ENCODE measurements around the gene ETF1. TPM values are rescaled to one million over a fixed set of nuclear protein-coding genes. Genes with fewer than 3 reads are reported as not detected.
"Not testable (repeated sequence)": the region's sequence is repeated elsewhere in the genome, so short reads cannot be mapped to it uniquely, and the experiment has no call there.

Gene ETF1
- total RNA-seq, 5 donors from 2014 or later (not counting 1 experiment from before 2014, with no cell fraction given) = 40.1 to 115 (median 43.2) TPM

DNA sequence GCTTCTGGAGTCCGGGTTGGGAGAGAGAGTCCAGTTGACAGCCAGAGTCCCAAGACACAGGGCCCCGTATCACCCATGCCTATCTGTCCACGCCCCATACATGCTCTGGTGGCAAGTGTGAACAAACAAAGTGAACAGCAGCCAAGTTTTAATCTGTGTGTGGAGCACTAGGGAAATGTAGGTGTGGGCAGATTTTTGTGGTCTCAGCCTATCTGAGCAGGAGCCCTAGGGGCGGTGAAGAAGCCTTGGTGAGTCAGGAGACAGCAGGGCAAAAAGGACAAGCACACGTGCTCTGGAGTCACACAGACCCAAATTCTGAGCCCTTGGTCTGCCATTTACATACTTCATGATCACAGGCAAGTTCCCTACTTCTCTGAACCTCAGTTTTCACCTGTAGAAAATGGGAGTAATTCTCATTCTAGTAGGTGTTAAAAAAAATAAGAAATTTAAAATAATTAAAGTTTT is 54.5 kb downstream of the ETF1 start:
- Mint-ChIP-seq H3K4me1 (peaks cover 9 to 19% (median 16%) of the 10 kb centered on the region in 3 donors), H3K9me3 (no peaks in the 10 kb centered on the region), H3K27me3 (peaks cover 5 to 19% of the 10 kb centered on the region in 2 donors), H3K4me3 (no peak overlapping the region), H3K36me3 (no peaks in the 10 kb centered on the region), H3K27ac (no peak overlapping the region)
- ChIA-PET POLR2A (no interaction called here), CTCF (no interaction called here)
- peaks cover 0 to 39% of the 10 kb centered on the region in 2 experiments for H3K27me3 ChIP-seq (replicated peaks in 1 of 2; ENCODE audit: control insufficient read depth in 2 of 2, extremely low read depth in 1 of 2, insufficient read depth in 2 of 2, low read length in 1 of 2)
- ATAC-seq (replicated peaks in 1 of 4) (no peak), DNase-seq (no peak)
- no peaks in the 10 kb centered on the region for H3K36me3 ChIP-seq (ENCODE audit: control insufficient read depth in 2 of 2, extremely low read depth in 1 of 2, insufficient read depth in 1 of 2, low read length in 1 of 2)
- H3K4me3 ChIP-seq (ENCODE audit: control insufficient read depth in 1 of 2, extremely low read depth in 1 of 2, low read length in 1 of 2) = no peak overlapping the region
- peaks cover 6 to 22% of the 10 kb centered on the region in 2 experiments for H3K4me1 ChIP-seq (ENCODE audit: control insufficient read depth in 1 of 2, extremely low read depth in 1 of 2, insufficient read depth in 2 of 2, low read length in 2 of 2)
- WGBS (ENCODE audit: insufficient coverage) = 70% methylated on average over 2 of the region's 5 CpGs
- no peak overlapping the region for H3K27ac ChIP-seq (ENCODE audit: low read length)
- no peaks in the 10 kb centered on the region for H3K9me3 ChIP-seq

DNA sequence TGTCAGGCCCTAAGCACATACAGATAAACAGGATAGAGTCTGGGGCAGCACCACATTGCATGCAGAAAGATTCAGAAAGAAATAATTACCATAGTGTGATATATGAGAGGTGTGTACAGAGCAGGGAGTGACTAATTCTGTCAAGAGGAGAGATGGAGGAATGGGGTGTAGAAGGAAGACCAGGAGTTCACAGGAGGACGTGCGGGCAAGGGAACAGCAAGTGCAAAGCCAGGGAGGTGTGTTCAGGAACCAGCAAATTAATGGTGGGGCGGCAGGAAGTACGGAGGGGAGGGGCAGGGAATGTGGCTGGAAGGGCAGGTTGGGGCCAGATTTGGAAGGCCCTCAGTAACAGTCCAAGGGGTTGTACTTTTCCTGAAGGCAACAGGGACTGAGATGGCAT is 60.4 kb downstream of the ETF1 start:
- peaks cover 0 to 5% of the 10 kb centered on the region in 2 donors for H3K27me3 Mint-ChIP-seq
- ATAC-seq (replicated peaks in 1 of 4) (no peak), DNase-seq (no peak)
- ChIA-PET POLR2A (no interaction called here), CTCF (no interaction called here)
- no peaks in the 10 kb centered on the region for H3K9me3 ChIP-seq
- H3K27ac Mint-ChIP-seq = no peak overlapping the region
- no peaks in the 10 kb centered on the region for H3K36me3 Mint-ChIP-seq
- no peak overlapping the region for H3K4me3 ChIP-seq (ENCODE audit: control insufficient read depth in 1 of 2, extremely low read depth in 1 of 2, low read length in 1 of 2)
- H3K27me3 ChIP-seq (replicated peaks in 1 of 2; ENCODE audit: control insufficient read depth in 2 of 2, extremely low read depth in 1 of 2, insufficient read depth in 2 of 2, low read length in 1 of 2) = peaks cover 0 to 17% of the 10 kb centered on the region in 2 experiments
- H3K36me3 ChIP-seq (ENCODE audit: control insufficient read depth in 2 of 2, extremely low read depth in 1 of 2, insufficient read depth in 1 of 2, low read length in 1 of 2) = no peaks in the 10 kb centered on the region
- no peaks in the 10 kb centered on the region for H3K9me3 Mint-ChIP-seq
- no peaks in the 10 kb centered on the region for H3K4me1 ChIP-seq (ENCODE audit: control insufficient read depth in 1 of 2, extremely low read depth in 1 of 2, insufficient read depth in 2 of 2, low read length in 2 of 2)
- no peak overlapping the region for H3K4me3 Mint-ChIP-seq
- H3K4me1 Mint-ChIP-seq = no peaks in the 10 kb centered on the region
- H3K27ac ChIP-seq (ENCODE audit: low read length) = no peak overlapping the region
- WGBS (ENCODE audit: insufficient coverage) = 70% methylated on average over 4 of the region's 4 CpGs

DNA sequence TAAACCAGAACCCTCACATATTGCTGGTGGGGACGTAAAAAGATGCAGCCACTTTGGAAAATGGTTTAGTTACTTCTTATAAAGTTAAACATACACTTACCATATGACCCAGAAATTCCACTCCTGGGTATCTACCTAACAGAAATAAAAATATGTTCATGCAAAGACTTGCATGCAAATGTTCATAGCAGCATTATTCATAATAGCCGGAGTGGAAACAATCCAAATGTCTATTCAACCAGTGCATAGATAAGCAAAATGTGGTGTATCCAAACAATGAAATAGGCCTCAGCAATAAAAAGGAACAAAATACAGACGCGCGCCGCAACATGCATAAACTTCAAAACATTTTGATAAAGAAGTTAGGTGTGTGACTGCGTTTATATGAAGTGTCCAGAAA is 66.1 kb downstream of the ETF1 start:
- H3K36me3 ChIP-seq (ENCODE audit: control insufficient read depth in 2 of 2, extremely low read depth in 1 of 2, insufficient read depth in 1 of 2, low read length in 1 of 2) = no peaks in the 10 kb centered on the region
- WGBS (ENCODE audit: insufficient coverage) = 82% methylated on average over 1 of the region's 7 CpGs
- ChIA-PET CTCF (interaction anchor here in 1 of 2 donors (0.6 kb wide), 1 partner anchor 27 kb away, joined by 4 read pairs; no protein-coding TSS in a partner anchor), POLR2A (no interaction called here)
- ATAC-seq (replicated peaks in 1 of 4) (no peak), DNase-seq (no peak)
- H3K27ac ChIP-seq (ENCODE audit: low read length) = no peak overlapping the region
- Mint-ChIP-seq H3K27me3 (peaks cover 6 to 14% of the 10 kb centered on the region in 2 donors), H3K36me3 (no peaks in the 10 kb centered on the region), H3K27ac (no peak overlapping the region), H3K4me3 (no peak overlapping the region), H3K4me1 (no peaks in the 10 kb centered on the region), H3K9me3 (no peaks in the 10 kb centered on the region)
- H3K4me3 ChIP-seq (ENCODE audit: control insufficient read depth in 1 of 2, extremely low read depth in 1 of 2, low read length in 1 of 2) = no peak overlapping the region
- peaks cover 0 to 25% of the 10 kb centered on the region in 2 experiments for H3K27me3 ChIP-seq (replicated peaks in 1 of 2; ENCODE audit: control insufficient read depth in 2 of 2, extremely low read depth in 1 of 2, insufficient read depth in 2 of 2, low read length in 1 of 2)
- H3K9me3 ChIP-seq = no peaks in the 10 kb centered on the region
- H3K4me1 ChIP-seq (ENCODE audit: control insufficient read depth in 1 of 2, extremely low read depth in 1 of 2, insufficient read depth in 2 of 2, low read length in 2 of 2) = no peaks in the 10 kb centered on the region

DNA sequence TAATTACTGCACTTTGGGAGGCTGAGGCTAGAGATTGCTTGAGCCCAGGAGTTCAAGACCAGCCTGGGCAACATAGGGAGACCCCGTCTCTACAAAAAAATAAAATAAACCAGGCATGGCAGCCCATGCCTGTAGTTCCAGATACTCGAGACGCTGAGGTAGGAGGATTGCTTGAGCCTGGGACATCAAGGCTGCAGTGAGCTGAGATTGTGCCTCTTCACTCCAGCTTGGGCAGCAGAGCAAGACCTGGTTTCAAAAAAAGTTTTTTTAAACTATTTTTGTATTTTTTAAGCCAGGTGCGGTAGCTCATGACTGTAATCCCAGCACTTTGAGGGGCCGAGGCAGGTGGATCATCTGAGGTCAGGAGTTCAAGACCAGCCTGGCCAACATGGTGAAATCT is 69.9 kb downstream of the ETF1 start:
- DNase-seq; H3K36me3 Mint-ChIP-seq; POLR2A ChIA-PET; H3K4me1 ChIP-seq (ENCODE audit: control insufficient read depth in 1 of 2, extremely low read depth in 1 of 2, insufficient read depth in 2 of 2, low read length in 2 of 2); H3K4me3 Mint-ChIP-seq; H3K9me3 Mint-ChIP-seq; H3K27ac ChIP-seq (ENCODE audit: low read length); H3K36me3 ChIP-seq (ENCODE audit: control insufficient read depth in 2 of 2, extremely low read depth in 1 of 2, insufficient read depth in 1 of 2, low read length in 1 of 2); H3K9me3 ChIP-seq; H3K27ac Mint-ChIP-seq; CTCF ChIA-PET; ATAC-seq (replicated peaks in 1 of 4); H3K4me1 Mint-ChIP-seq; H3K4me3 ChIP-seq (ENCODE audit: control insufficient read depth in 1 of 2, extremely low read depth in 1 of 2, low read length in 1 of 2): not testable (repeated sequence)
- peaks cover 0 to 14% of the 10 kb centered on the region in 2 experiments for H3K27me3 ChIP-seq (replicated peaks in 1 of 2; ENCODE audit: control insufficient read depth in 2 of 2, extremely low read depth in 1 of 2, insufficient read depth in 2 of 2, low read length in 1 of 2)
- peaks cover 6 to 12% of the 10 kb centered on the region in 2 donors for H3K27me3 Mint-ChIP-seq
- WGBS (ENCODE audit: insufficient coverage) = 91% methylated on average over 4 of the region's 5 CpGs

DNA sequence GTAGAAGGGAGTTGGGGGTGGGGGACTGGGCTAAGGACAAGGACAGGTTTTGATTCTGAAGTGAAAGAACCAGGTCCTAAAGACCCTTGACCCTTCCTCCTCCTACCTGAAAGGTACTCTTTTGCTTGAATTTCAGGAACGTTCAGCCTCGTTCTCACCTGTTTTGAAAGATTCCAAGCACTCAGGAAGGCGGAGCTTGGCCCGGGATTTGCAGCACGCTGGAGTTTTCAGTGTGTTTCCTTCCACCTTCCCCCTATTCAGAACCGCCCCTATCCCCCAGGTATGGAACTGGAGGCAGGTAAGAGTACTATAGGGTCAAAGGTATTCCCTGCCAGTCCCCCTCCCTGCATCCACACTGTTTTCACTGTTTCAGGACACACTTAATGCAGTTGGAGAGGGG is 70.7 kb downstream of the ETF1 start:
- CTCF ChIA-PET = no interaction called here
- Mint-ChIP-seq H3K36me3 (peaks cover 8% of the 10 kb centered on the region), H3K27me3 (peaks cover 6 to 12% of the 10 kb centered on the region in 2 donors), H3K4me1 (peaks cover 13 to 16% (median 13%) of the 10 kb centered on the region in 3 donors), H3K27ac (no peak overlapping the region), H3K4me3 (no peak overlapping the region), H3K9me3 (no peaks in the 10 kb centered on the region)
- no peaks in the 10 kb centered on the region for H3K9me3 ChIP-seq
- no peak overlapping the region for H3K4me3 ChIP-seq (ENCODE audit: control insufficient read depth in 1 of 2, extremely low read depth in 1 of 2, low read length in 1 of 2)
- H3K36me3 ChIP-seq (ENCODE audit: control insufficient read depth in 2 of 2, extremely low read depth in 1 of 2, insufficient read depth in 1 of 2, low read length in 1 of 2) = no peaks in the 10 kb centered on the region
- no peak for ATAC-seq (replicated peaks in 1 of 4)
- no CpG with 5 or more reads among the region's 6 CpGs for WGBS (ENCODE audit: insufficient coverage)
- no peak for DNase-seq
- H3K4me1 ChIP-seq (ENCODE audit: control insufficient read depth in 1 of 2, extremely low read depth in 1 of 2, insufficient read depth in 2 of 2, low read length in 2 of 2) = peaks cover 2 to 9% of the 10 kb centered on the region in 2 experiments
- H3K27me3 ChIP-seq (replicated peaks in 1 of 2; ENCODE audit: control insufficient read depth in 2 of 2, extremely low read depth in 1 of 2, insufficient read depth in 2 of 2, low read length in 1 of 2) = peaks cover 0 to 10% of the 10 kb centered on the region in 2 experiments
- no peak overlapping the region for H3K27ac ChIP-seq (ENCODE audit: low read length)
- POLR2A ChIA-PET = no interaction called here

DNA sequence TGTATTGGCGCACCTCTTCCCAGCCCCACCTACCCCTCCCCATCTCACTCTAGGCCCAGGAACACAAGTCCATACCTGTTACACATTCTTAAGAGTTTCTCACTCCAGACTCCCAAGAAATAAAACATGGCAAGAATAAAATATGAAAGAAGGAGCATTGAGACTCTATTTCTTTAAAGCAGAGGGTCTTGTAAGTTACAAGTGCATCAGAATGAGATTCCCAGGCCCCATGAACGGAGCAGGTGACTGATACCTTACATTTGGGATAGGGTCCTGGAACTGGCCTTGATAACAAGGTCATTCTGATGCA is 72.0 kb downstream of the ETF1 start:
- ChIA-PET CTCF (no interaction called here), POLR2A (no interaction called here)
- Mint-ChIP-seq H3K36me3 (peaks cover 9% of the 10 kb centered on the region), H3K27ac (no peak overlapping the region), H3K27me3 (peaks cover 6 to 7% of the 10 kb centered on the region in 2 donors), H3K9me3 (no peaks in the 10 kb centered on the region), H3K4me3 (no peak overlapping the region), H3K4me1 (peaks cover 24 to 28% (median 24%) of the 10 kb centered on the region in 3 donors)
- peaks cover 0 to 10% of the 10 kb centered on the region in 2 experiments for H3K27me3 ChIP-seq (replicated peaks in 1 of 2; ENCODE audit: control insufficient read depth in 2 of 2, extremely low read depth in 1 of 2, insufficient read depth in 2 of 2, low read length in 1 of 2)
- peaks cover 0 to 3% of the 10 kb centered on the region in 2 donors for H3K36me3 ChIP-seq (ENCODE audit: control insufficient read depth in 2 of 2, extremely low read depth in 1 of 2, insufficient read depth in 1 of 2, low read length in 1 of 2)
- no peak overlapping the region for H3K4me3 ChIP-seq (ENCODE audit: control insufficient read depth in 1 of 2, extremely low read depth in 1 of 2, low read length in 1 of 2)
- no peaks in the 10 kb centered on the region for H3K9me3 ChIP-seq
- peaks cover 13 to 23% of the 10 kb centered on the region in 2 experiments for H3K4me1 ChIP-seq (ENCODE audit: control insufficient read depth in 1 of 2, extremely low read depth in 1 of 2, insufficient read depth in 2 of 2, low read length in 2 of 2)
- ATAC-seq (replicated peaks in 1 of 4) (no peak), DNase-seq (no peak)
- no peak overlapping the region for H3K27ac ChIP-seq (ENCODE audit: low read length)
- WGBS (ENCODE audit: insufficient coverage) = 80% methylated on average over 1 of the region's 2 CpGs
